H1 (cell line): ENCODE results near the gene TCF4. TPM values are rescaled to one million over a fixed set of nuclear protein-coding genes. Genes with fewer than 3 reads are reported as not detected.

ENCODE experiments used
- CHD1 ChIP-seq: IDR thresholded peaks from 2 replicates; pipeline ENCODE4 v1.6.1; 2012; ENCODE audit warnings: low read depth, low read length, improper control_type of control experiment
- HDAC2 ChIP-seq, 2 experiments: fragments of 300-600 bp in 1 of 2; sonication (generic) in 1 of 2; IDR thresholded peaks; 2 replicates each; pipeline ENCODE4 v1.6.1; 2011 to 2012; ENCODE audit warnings: low read depth in 2 of 2, low read length in 2 of 2, mild to moderate bottlenecking in 2 of 2, moderate library complexity in 2 of 2, borderline replicate concordance in 1 of 2, inconsistent platforms in 1 of 2
- polyA plus RNA-seq, 7 experiments: library from polyadenylated mRNA; depleted of rRNA in 3 of 7; stranded (reverse) in 5 of 7; unstranded in 2 of 7; fragments of >200 nt in 5 of 7; fragments of 200-250 nt in 2 of 7; gene quantifications; 1 replicate in 5 of 7; 2 replicates in 1 of 7; 4 replicates in 1 of 7; pipeline versions ENCODE4 v1.2.1 to v1.2.3, GENCODE V29; 2011 to 2013; ENCODE audit warnings: missing spikeins in 2 of 7, mixed read lengths in 2 of 7
- total RNA-seq: library from RNA; stranded (reverse); fragmentation: NEBNext Ultra II Directional; extraction: Animal tissue kit (Norgen Biotek cat#: 25700); gene quantifications from 2 replicates; pipeline ENCODE4 v1.2.1, GENCODE V29; 2021

The TCF4 gene
- total and polyA plus RNA-seq, 2 of the 8 experiments (the other 6 are each of a cell fraction or from before 2014, with no cell fraction given) = 59.3 to 118 TPM

DNA sequence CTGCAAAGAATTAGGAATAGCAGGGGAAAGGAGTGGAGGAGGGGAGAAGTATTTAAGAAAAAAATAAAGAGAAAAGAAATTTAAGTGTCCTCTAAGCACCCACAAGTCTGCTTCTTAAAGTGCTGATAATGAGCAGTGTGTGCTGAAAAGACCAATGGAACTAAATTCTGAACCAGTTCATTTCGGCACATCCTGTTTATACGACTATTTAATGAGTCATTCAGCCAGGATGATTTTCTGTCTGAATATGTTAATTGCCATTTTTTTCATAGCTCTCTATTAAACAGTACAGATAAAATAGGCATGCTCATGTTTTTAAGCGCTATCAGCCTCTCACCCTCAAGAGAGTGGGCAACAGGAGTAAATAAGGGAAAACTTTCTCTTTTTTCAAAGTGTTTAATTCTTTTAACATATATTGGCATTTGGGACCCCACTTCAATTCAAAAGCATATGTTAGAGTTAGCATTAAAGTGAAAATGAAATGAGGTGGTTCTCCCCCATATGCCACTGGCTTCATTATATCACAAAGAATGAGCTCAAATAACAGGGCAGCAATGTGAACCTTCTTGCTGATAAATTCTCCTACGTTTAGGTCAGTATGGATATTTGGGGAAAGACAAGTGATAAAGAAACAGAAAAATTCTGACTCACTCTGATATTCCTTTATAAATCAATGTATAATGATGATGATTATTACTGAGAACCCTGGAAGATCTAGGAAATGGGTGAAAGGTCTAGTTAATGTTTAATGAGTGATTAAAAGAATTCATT, 87.5 kb downstream of the TCF4 start (continued):
- no peak for TF ChIP-seq CHD1
- no peak for TF ChIP-seq HDAC2 (IDR thresholded peaks at IDR 0.05; ENCODE audit: borderline replicate concordance in 1 of 2, low read depth in 2 of 2, low read length in 2 of 2)
